GM12878 (cell line): ENCODE measurements around the gene TTYH3. TPM values are rescaled to one million over a fixed set of nuclear protein-coding genes. Genes with fewer than 3 reads are reported as not detected.

Experiments
- ATAC-seq: fragments of 200-7000 bp; cut with Tn5 transposase; 3 replicates; pipeline ENCODE4 v1.9.1; 2020; ENCODE audit warnings: mild to moderate bottlenecking, moderate library complexity
- BruUV-seq: library from RNA; stranded (reverse); fragments of 400-500 nt; replicated peaks from 2 replicates; lab custom pipeline; 2021; lab: Mats Ljungman, UMichigan
- CTCF ChIA-PET: fragments of 300-600 bp; sonication (Branson Sonifier 250); formaldehyde crosslinking; extraction: SDS; loops from one replicate; lab custom pipeline; 2021; ENCODE audit warnings: inconsistent platforms; lab: Yijun Ruan, JAX
- POLR2A ChIA-PET: fragments of 350-600 bp; formaldehyde crosslinking; extraction: SDS; loops from one replicate; lab custom pipeline; 2021; ENCODE audit warnings: inconsistent platforms; lab: Charles Lee
- RAD21 ChIA-PET: fragments of 300-600 bp; sonication (Branson Sonifier 250); formaldehyde crosslinking; loops from one replicate; lab custom pipeline; 2023; ENCODE audit warnings: antibody characterized with exemption; ENCODE audit not compliant: unreplicated experiment; lab: Charles Lee
- SMC1A ChIA-PET: fragments of 300-600 bp; sonication (Branson Sonifier 250); formaldehyde crosslinking; loops from one replicate; lab custom pipeline; 2023; ENCODE audit not compliant: unreplicated experiment, uncharacterized antibody; lab: Charles Lee
- DNase-seq: peaks from one replicate; pipeline ENCODE4 v3.0.0-alpha.2; 2011; ENCODE audit warnings: low read depth, low spot score
- FAIRE-seq: peaks from 3 replicates; lab custom pipeline; 2011; peaks lifted over from hg19 to GRCh38; lab: Jason Lieb, UNC
- H2AFZ ChIP-seq: 2 replicates; pipeline ENCODE4 v1.6.0; 2011; ENCODE audit warnings: low read depth, low read length, control low read depth; ENCODE audit not compliant: control insufficient read depth
- H3K27ac ChIP-seq: 2 replicates; pipeline ENCODE4 v1.5.1; 2011; ENCODE audit warnings: control low read depth; ENCODE audit not compliant: control insufficient read depth, insufficient read depth
- H3K27me3 ChIP-seq, 2 experiments: replicated peaks in 1 of 2; 2 replicates each; pipeline versions ENCODE4 v1.6.0 to v1.6.1; 2011; ENCODE audit warnings: low read length in 1 of 2; ENCODE audit not compliant: control insufficient read depth in 2 of 2, insufficient read depth in 2 of 2
- H3K36me3 ChIP-seq, 2 experiments: 2 replicates each; pipeline ENCODE4 v1.5.1; 2011; ENCODE audit warnings: low read length in 1 of 2; ENCODE audit not compliant: control insufficient read depth in 2 of 2, insufficient read depth in 2 of 2
- H3K4me1 ChIP-seq: 2 replicates; pipeline ENCODE4 v1.6.1; 2011; ENCODE audit warnings: mild to moderate bottlenecking, low read length, moderate library complexity, mixed read lengths; ENCODE audit not compliant: control insufficient read depth, insufficient read depth
- H3K4me2 ChIP-seq: 2 replicates; pipeline ENCODE4 v1.6.0; 2011; ENCODE audit warnings: control low read depth; ENCODE audit not compliant: control insufficient read depth, insufficient read depth
- H3K4me3 ChIP-seq: fragments of 200-600 bp; sonication (generic); 2 replicates; pipeline ENCODE4 v1.5.1; 2016
- H3K79me2 ChIP-seq: 2 replicates; pipeline ENCODE4 v1.6.0; 2011; ENCODE audit warnings: low read length; ENCODE audit not compliant: control insufficient read depth, insufficient read depth
- H3K9ac ChIP-seq: 2 replicates; pipeline ENCODE4 v1.8.0; 2011; ENCODE audit warnings: low read length, control low read depth, mixed read lengths; ENCODE audit not compliant: control insufficient read depth, insufficient read depth
- H3K9me3 ChIP-seq: replicated peaks from 3 replicates; pipeline ENCODE4 v1.5.1; 2011; ENCODE audit warnings: mild to moderate bottlenecking, low read length; ENCODE audit not compliant: control insufficient read depth, insufficient read depth
- H4K20me1 ChIP-seq: 2 replicates; pipeline ENCODE4 v1.6.0; 2011; ENCODE audit not compliant: control insufficient read depth, insufficient read depth
- CHD1 ChIP-seq: IDR thresholded peaks from 2 replicates; pipeline ENCODE4 v1.6.1; 2012; ENCODE audit warnings: low read depth, low read length, improper control_type of control experiment
- DPF2 ChIP-seq: fragments of 450-650 bp; IDR thresholded peaks from 2 replicates; pipeline ENCODE4 v1.6.1; 2017; ENCODE audit warnings: mild to moderate bottlenecking
- HDAC2 ChIP-seq: fragments of 200-600 bp; sonication (generic); IDR thresholded peaks from 2 replicates; pipeline ENCODE4 v1.6.1; 2017
- HDGF ChIP-seq: fragments of 450-650 bp; IDR thresholded peaks from 2 replicates; pipeline ENCODE4 v1.6.1; 2016; ENCODE audit warnings: antibody characterized with exemption
- IKZF1 ChIP-seq: fragments of 450-650 bp; conservative IDR thresholded peaks from 2 replicates; pipeline ENCODE4 v1.6.1; 2017; ENCODE audit warnings: antibody characterized with exemption, mild to moderate bottlenecking
- MEF2A ChIP-seq: IDR thresholded peaks from 2 replicates; pipeline ENCODE4 v1.6.1; 2011; ENCODE audit warnings: low read depth, mild to moderate bottlenecking, low read length, moderate library complexity; ENCODE audit not compliant: insufficient read depth
- MTA2 ChIP-seq: fragments of 450-650 bp; IDR thresholded peaks from 2 replicates; pipeline ENCODE4 v1.6.1; 2016; ENCODE audit warnings: low read depth, mild to moderate bottlenecking, moderate library complexity
- NFIC ChIP-seq: IDR thresholded peaks from 2 replicates; pipeline ENCODE4 v1.6.1; 2012; ENCODE audit warnings: low read depth, mild to moderate bottlenecking, inconsistent platforms, low read length, moderate library complexity
- NR2C1 ChIP-seq: fragments of 450-650 bp; IDR thresholded peaks from 2 replicates; pipeline ENCODE4 v1.6.1; 2017; ENCODE audit warnings: antibody characterized with exemption, mild to moderate bottlenecking, moderate library complexity
- NR2C2 ChIP-seq: IDR thresholded peaks from 2 replicates; pipeline ENCODE4 v1.6.1; 2011; ENCODE audit warnings: borderline replicate concordance, low read depth; ENCODE audit not compliant: control insufficient read depth, insufficient read length
- PAX5 ChIP-seq: IDR thresholded peaks from 2 replicates; pipeline ENCODE4 v1.6.1; 2011; ENCODE audit warnings: low read depth, low read length, borderline replicate concordance
- RAD21 ChIP-seq: IDR thresholded peaks from 2 replicates; pipeline ENCODE4 v1.6.1; 2011; ENCODE audit warnings: mild to moderate bottlenecking, low read depth, low read length, moderate library complexity; ENCODE audit not compliant: insufficient read depth
- RBBP5 ChIP-seq: fragments of 200-600 bp; sonication (generic); conservative IDR thresholded peaks from 2 replicates; pipeline ENCODE4 v1.6.1; 2016
- SIX5 ChIP-seq: IDR thresholded peaks from 2 replicates; pipeline ENCODE4 v1.6.1; 2011; ENCODE audit warnings: mild to moderate bottlenecking, low read depth, low read length, moderate library complexity; ENCODE audit not compliant: severe bottlenecking
- STAT1 ChIP-seq: fragments of 450-650 bp; conservative IDR thresholded peaks from 2 replicates; pipeline ENCODE4 v1.6.1; 2014; ENCODE audit warnings: antibody characterized with exemption, mild to moderate bottlenecking
- TARDBP ChIP-seq: IDR thresholded peaks from 2 replicates; pipeline ENCODE4 v1.6.1; 2016; ENCODE audit warnings: borderline replicate concordance
- TCF12 ChIP-seq: IDR thresholded peaks from 2 replicates; pipeline ENCODE4 v1.6.1; 2011; ENCODE audit warnings: low read depth, mild to moderate bottlenecking, low read length
- TCF7 ChIP-seq: IDR thresholded peaks from 2 replicates; pipeline ENCODE4 v1.6.1; 2014; ENCODE audit warnings: antibody characterized with exemption, borderline replicate concordance
- YBX1 ChIP-seq: fragments of 450-650 bp; IDR thresholded peaks from 2 replicates; pipeline ENCODE4 v1.6.1; 2016; ENCODE audit warnings: antibody characterized with exemption
- ZNF207 ChIP-seq: fragments of 450-650 bp; IDR thresholded peaks from 2 replicates; pipeline ENCODE4 v1.6.1; 2014; ENCODE audit warnings: antibody characterized with exemption, mild to moderate bottlenecking, borderline replicate concordance
- ZNF217 ChIP-seq: fragments of 450-650 bp; IDR thresholded peaks from 2 replicates; pipeline ENCODE4 v1.6.1; 2017; ENCODE audit warnings: antibody characterized with exemption, mild to moderate bottlenecking
- WGBS: methylation state at CpG from one replicate; pipeline ENCODE4 v1.1.6; 2016; ENCODE audit warnings: low lambda C conversion rate; ENCODE audit not compliant: insufficient replicate concordance, insufficient coverage; ENCODE audit errors: missing lambda C conversion rate; 5-methylcytosine and 5-hydroxymethylcytosine counted together
- in situ Hi-C: fragments of 300-500 bp; cut with MboI; formaldehyde crosslinking; loops from 9 replicates; pipeline ENCODE4 v1.14.3; 2018; ENCODE audit warnings: mixed read lengths
- intact Hi-C: fragments of 100-400 bp; cut with micrococcal nuclease; formaldehyde crosslinking; loops from one replicate; pipeline ENCODE4 v1.14.2; 2022; ENCODE audit not compliant: unreplicated experiment
- polyA plus RNA-seq, 11 experiments: library from polyadenylated mRNA; depleted of rRNA in 4 of 11; unstranded in 6 of 11; stranded (reverse) in 5 of 11; fragments of >200 nt; fragmentation: Nextera tagmentation in 4 of 11; fragmentation: Illumina TruSeq in 1 of 11; extraction: Ambion mirVana in 4 of 11; extraction: Trizol in 1 of 11; gene quantifications; 1 replicate in 1 of 11; 2 replicates in 10 of 11; pipeline versions ENCODE4 v1.2.1 to v1.2.3, GENCODE V29; 2011 to 2016; ENCODE audit warnings: inconsistent platforms in 2 of 11, missing spikeins in 2 of 11, low read depth in 1 of 11
- total RNA-seq, 4 experiments: library from RNA; depleted of rRNA in 3 of 4; stranded (reverse); fragments of >200 nt in 3 of 4; fragmentation: Illumina TruSeq in 1 of 4; extraction: Trizol in 1 of 4; gene quantifications; 2 replicates each; pipeline versions ENCODE4 v1.2.1 to v1.2.3, GENCODE V29; 2013 to 2021
- TF ChIP-seq, protein P1 (sequence below): fragments of 450-650 bp; IDR thresholded peaks from 2 replicates; pipeline ENCODE4 v1.6.1; 2017; ENCODE audit warnings: borderline replicate concordance
- TF ChIP-seq, protein P2 (sequence below): IDR thresholded peaks from 2 replicates; pipeline ENCODE4 v1.6.1; 2011; ENCODE audit warnings: low read depth, mild to moderate bottlenecking, low read length, moderate library complexity, borderline replicate concordance; ENCODE audit errors: extremely low read depth

The TTYH3 gene
- total and polyA plus RNA-seq, 10 of the 15 experiments (the other 5 are each of a cell fraction or from before 2014, with no cell fraction given), result 0.79 to 71.4 (median 10.5) TPM

DNA sequence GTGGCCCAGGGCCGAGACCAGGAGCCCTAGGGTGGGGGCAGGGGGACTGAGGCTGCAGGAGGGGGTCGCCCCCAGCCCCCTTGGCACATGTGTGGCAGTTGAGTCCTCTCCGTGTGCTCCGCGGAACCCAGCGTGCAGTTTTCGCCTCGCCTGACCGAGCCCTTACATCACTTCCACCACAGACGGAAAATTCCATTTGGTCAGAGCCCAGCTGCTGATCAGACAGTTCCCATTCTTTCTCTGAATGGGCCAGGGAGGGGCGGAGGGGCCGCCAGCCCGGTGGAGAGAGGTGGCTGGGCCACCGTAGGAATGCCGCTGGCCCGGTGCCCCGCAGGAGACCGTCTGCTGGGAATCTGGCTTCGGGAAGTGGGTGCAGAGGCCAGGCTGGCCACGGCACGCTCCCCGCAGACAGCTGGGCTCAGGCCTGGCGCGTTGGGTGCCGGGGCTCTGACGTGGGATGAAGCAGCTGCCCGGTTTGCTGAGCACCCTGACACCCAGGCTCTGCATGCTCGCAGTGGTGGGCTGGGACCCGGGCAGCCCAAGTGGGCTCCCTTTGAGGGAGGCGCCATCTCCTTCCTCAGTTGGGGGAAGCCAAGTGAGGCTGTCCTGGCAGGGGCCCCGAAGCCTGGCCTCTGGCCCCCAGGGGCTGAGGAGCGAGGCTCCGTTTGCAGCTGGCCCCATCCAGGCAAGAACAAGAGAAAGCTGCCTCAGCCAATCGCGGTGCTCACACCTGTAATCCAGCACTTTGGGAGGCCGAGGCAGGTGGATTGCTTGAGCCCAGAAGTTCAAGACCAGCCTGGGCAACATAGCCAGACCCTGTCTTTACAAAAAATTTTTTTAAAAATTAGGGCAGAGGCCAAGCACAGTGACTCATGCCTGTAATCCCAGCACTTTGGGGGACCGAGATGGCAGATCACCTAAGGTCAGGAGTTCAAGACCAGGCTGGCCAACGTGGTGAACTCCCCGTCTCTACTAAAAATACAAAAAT is 9.9 kb downstream of the TTYH3 start:
- H3K36me3 ChIP-seq, result no peaks in the 10 kb centered on the region; a peak in 2 of 4 replicates
- H3K9me3 ChIP-seq, result no peaks in the 10 kb centered on the region
- H3K79me2 ChIP-seq, result peaks cover 9% of the 10 kb centered on the region
- H3K4me3 ChIP-seq, result peak overlapping the region; percentile 12; the same call in 1 of the 2 replicates
- H3K4me1 ChIP-seq, result peaks cover 40% of the 10 kb centered on the region
- ChIA-PET SMC1A (interaction anchor here (0.8 to 4.0 kb wide), 2 partner anchors 39 to 68 kb away, joined by 3 to 17 read pairs; no protein-coding TSS in a partner anchor), CTCF (interaction anchor here (0.9 to 4.1 kb wide), 10 partner anchors 9 to 190 kb away, joined by 3 to 26 read pairs (median 4); partner anchors contain the start of gene TTYH3), POLR2A (interaction anchor here (0.7 to 2.9 kb wide), 2 partner anchors 8 to 232 kb away, joined by 3 to 8 read pairs; no protein-coding TSS in a partner anchor), RAD21 (interaction anchor here (0.7 to 1.7 kb wide), 3 partner anchors 57 to 141 kb away, joined by 3 to 4 read pairs (median 3); no protein-coding TSS in a partner anchor)
- peak overlapping the region; percentile 49 for H3K4me2 ChIP-seq
- intact Hi-C loops, result no loop called here
- in situ Hi-C loops, result no loop called here
- H2AFZ ChIP-seq, result no peak overlapping the region; the same call in 1 of the 2 replicates
- ATAC-seq (peak; percentile 64), FAIRE-seq (peak; percentile 85), DNase-seq (peak; percentile 47)
- H3K9ac ChIP-seq, result no peak overlapping the region
- no TSS peak for BruUV-seq
- WGBS, result 42% methylated on average over 35 of the region's 39 CpGs
- no peaks in the 10 kb centered on the region for H3K27me3 ChIP-seq
- H4K20me1 ChIP-seq, result no peaks in the 10 kb centered on the region
- peak overlapping the region; percentile 57 for H3K27ac ChIP-seq
- TF ChIP-seq RBBP5 (no peak), NR2C2 (no peak), PAX5 (peak; percentile 87), TCF7 (no peak), DPF2 (peak; percentile 88), STAT1 (no peak), NFIC (no peak; the same call in 1 of the 2 replicates), CHD1 (no peak), SIX5 (no peak), HDAC2 (no peak), ZNF217 (no peak), TARDBP (no peak), RAD21 (no peak), NR2C1 (no peak), ZNF207 (no peak), MTA2 (peak; percentile 45; the same call in 1 of the 2 replicates), TCF12 (peak; percentile 91), MEF2A (no peak), IKZF1 (peak; percentile 94), HDGF (peak; percentile 81; the same call in 1 of the 2 replicates), YBX1 (no peak)
- TF ChIP-seq, protein P1, sequence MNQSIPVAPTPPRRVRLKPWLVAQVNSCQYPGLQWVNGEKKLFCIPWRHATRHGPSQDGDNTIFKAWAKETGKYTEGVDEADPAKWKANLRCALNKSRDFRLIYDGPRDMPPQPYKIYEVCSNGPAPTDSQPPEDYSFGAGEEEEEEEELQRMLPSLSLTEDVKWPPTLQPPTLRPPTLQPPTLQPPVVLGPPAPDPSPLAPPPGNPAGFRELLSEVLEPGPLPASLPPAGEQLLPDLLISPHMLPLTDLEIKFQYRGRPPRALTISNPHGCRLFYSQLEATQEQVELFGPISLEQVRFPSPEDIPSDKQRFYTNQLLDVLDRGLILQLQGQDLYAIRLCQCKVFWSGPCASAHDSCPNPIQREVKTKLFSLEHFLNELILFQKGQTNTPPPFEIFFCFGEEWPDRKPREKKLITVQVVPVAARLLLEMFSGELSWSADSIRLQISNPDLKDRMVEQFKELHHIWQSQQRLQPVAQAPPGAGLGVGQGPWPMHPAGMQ, result no peak
- TF ChIP-seq, protein P2, sequence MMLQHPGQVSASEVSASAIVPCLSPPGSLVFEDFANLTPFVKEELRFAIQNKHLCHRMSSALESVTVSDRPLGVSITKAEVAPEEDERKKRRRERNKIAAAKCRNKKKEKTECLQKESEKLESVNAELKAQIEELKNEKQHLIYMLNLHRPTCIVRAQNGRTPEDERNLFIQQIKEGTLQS, result no peak
